Endothelial cell of umbilical vein (primary cell): ENCODE results near the gene GNAS.

Source experiments
- CTCF ChIP-seq, 2 donors: IDR thresholded peaks; 1 replicate in 1 of 2; 2 replicates in 1 of 2; pipeline ENCODE4 v1.5.1; 2011; ENCODE audit warnings: low read length in 2 of 2, mild to moderate bottlenecking in 2 of 2, moderate library complexity in 2 of 2, control low read depth in 1 of 2, inconsistent platforms in 1 of 2, low read depth in 1 of 2; ENCODE audit not compliant: insufficient read depth in 1 of 2; ENCODE audit errors: extremely low read depth in 1 of 2
- EZH2 ChIP-seq: IDR thresholded peaks from 2 replicates; pipeline ENCODE4 v1.6.1; 2012; ENCODE audit warnings: borderline replicate concordance, low read depth, mild to moderate bottlenecking, moderate library complexity, low read length, inconsistent platforms; ENCODE audit not compliant: severe bottlenecking
- FOS ChIP-seq: IDR thresholded peaks from 2 replicates; pipeline ENCODE4 v1.6.1; 2011; ENCODE audit warnings: mild to moderate bottlenecking, low read length, moderate library complexity, borderline replicate concordance; ENCODE audit not compliant: insufficient read depth
- JUN ChIP-seq: IDR thresholded peaks from 2 replicates; pipeline ENCODE4 v1.6.1; 2011; ENCODE audit warnings: borderline replicate concordance, low read depth; ENCODE audit not compliant: insufficient read length, insufficient read depth
- MYC ChIP-seq: IDR thresholded peaks from one replicate; pipeline ENCODE4 v1.6.1; 2011; ENCODE audit warnings: mild to moderate bottlenecking, low read depth, low read length
- POLR2A ChIP-seq: IDR thresholded peaks from 2 replicates; pipeline ENCODE4 v1.6.1; 2012; ENCODE audit warnings: low read depth, mild to moderate bottlenecking, control low read depth, low read length
- POLR2AphosphoS5 ChIP-seq: IDR thresholded peaks from 2 replicates; pipeline ENCODE4 v1.6.1; 2012; ENCODE audit warnings: low read depth, mild to moderate bottlenecking, control low read depth, low read length, moderate library complexity; ENCODE audit not compliant: insufficient read depth
- TF ChIP-seq, protein P1 (sequence below): IDR thresholded peaks from 2 replicates; pipeline ENCODE4 v1.6.1; 2011; ENCODE audit not compliant: insufficient read depth, insufficient read length

- TF ChIP-seq CTCF (IDR thresholded peaks at IDR 0.05; ENCODE audit: extremely low read depth in 1 of 2, insufficient read depth in 1 of 2, low read depth in 1 of 2, low read length in 2 of 2): no peak
- TF ChIP-seq EZH2: no peak
- no peak for TF ChIP-seq POLR2AphosphoS5
- TF ChIP-seq, protein P1, sequence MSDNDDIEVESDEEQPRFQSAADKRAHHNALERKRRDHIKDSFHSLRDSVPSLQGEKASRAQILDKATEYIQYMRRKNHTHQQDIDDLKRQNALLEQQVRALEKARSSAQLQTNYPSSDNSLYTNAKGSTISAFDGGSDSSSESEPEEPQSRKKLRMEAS: no peak
- TF ChIP-seq POLR2A: no peak
- no peak for TF ChIP-seq MYC
- no peak for TF ChIP-seq JUN
- no peak for TF ChIP-seq FOS
These were observed 19.1 kb downstream of the GNAS start for GRCh38 chr20:58871533-58872102.
